NCI-H1436 (cell line): ENCODE results near the gene THY1.
"Not testable (repeated sequence)": the region's sequence is repeated elsewhere in the genome, so short reads cannot be mapped to it uniquely, and the experiment has no call there.

Source experiments
- DNase-seq: peaks from one replicate; lab custom pipeline; 2025; lab: John Stamatoyannopoulos, UW

Gene THY1

DNA sequence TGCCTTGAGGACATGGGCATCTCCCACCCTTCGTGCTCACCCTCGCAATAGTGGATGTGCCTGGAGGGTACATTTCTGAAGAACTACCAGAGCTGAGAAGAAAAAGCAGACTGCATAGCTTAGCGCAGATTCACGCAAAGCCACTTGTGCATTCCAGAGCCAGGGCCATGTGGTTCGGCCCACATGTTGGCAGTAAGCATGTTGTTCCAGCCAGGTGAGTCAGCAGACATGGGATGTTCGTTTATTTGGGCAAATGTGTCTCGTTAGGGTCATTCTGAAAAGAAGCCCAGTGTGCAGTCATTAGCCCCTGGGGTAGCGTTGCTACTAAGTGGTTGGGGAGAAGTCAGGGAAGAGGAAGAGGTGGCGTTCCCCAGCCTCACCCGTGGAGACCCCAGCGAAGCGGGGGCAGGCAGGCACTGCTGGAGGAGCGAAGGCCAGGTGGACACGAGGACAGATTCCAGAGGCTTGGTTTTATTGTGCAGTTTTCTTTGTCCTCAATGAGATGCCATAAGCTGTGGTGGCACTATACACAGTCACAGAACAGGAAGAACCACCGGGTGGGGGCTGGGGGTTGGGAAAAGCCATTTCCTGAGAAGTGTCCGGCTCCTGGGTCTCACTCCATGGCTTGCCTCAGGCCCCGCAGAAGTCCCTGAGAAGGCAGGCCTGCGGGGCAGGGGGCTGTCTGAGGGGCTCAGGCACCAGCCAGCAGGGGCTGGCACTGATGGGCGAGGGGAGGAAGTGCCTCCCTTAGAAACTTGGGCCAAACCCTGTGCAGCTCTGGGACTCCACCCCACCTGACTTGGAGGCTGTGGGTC is 5.0 kb downstream of the THY1 start:
- no peak for DNase-seq

DNA sequence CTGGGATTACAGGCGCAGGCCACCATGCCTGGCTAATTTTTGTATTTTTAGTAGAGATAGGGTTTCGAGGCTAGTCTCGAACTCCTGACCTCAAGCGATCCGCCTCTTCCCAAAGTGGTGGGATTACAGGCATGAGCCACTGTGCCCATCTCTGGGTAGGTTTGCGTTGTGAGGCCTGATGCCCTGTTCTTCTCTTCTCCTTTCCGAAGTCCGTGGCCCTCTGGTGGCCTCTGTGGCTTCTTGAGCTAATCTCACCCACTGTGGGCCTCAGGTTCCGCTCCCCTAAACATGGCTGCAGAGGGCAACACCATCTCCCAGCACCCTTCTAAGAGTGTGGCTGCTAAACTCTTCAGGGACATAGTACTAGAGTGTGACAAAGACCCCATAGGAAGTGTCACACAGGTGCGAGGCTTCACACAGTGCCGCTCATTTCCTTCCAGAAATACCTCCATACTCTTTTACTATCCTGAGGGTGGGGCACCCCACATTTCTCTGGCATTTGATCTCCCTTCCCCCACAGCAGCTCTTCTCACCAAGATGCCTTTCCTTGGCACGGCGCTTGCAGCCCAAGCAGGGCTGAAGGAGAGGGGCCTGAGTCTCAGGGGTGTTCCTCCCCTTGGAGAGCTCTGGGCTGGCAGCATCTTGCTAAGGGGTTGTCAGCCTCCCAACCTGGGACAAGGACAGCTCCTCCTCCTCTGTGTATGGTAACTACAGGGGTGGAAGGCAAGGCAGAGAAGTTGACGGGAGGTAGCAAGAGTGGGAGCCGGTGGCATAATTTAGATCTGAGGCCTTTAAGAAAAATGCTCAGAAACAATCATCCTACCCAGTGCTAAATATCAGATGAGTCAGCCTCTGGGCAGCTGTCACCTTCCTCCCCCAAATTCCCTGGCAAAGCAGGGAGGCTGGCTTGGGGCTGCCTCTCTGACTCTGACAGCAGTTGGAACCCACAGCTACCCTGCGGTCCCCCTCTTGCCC is 6.1 kb downstream of the THY1 start:
- DNase-seq = no peak

DNA sequence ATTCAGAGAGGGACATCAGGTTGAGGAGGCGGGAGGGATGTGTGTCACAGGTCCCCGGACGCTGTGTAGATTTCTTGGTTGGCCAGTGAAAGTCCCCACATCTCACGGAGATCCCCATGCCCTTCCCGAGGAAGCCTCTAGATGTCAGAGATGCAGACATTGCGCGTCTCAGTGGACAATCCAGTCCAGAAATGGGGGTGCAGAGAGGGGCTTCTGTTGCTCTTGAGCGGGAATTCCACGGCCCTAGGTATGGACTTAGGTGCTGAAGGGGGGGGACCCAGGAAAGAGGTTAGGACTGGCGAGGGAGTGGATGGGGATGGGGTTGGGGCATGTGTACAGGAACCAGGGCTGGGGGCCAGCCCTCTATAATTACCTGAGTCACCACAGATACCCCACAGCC is 7.0 kb downstream of the THY1 start:
- no peak for DNase-seq

DNA sequence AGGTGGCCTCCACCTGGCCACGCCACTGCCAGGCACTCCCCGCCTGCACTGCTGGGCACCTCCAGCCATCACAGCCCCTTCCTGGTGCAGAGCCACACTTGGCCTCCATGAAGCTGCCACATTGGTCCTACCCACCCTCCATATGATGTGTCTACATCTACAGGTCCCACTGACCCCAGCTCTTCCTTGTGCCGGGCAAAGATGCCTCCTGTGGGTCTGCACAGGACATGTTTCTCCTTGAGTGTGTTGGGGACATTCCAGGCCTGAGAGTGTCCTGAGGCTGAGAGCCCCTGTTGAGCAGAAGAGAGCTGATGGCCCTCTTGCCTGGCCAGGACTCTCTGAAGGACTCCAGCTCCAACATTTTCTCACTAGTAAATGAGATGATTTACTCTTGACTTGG is 7.5 kb downstream of the THY1 start:
- no peak for DNase-seq

DNA sequence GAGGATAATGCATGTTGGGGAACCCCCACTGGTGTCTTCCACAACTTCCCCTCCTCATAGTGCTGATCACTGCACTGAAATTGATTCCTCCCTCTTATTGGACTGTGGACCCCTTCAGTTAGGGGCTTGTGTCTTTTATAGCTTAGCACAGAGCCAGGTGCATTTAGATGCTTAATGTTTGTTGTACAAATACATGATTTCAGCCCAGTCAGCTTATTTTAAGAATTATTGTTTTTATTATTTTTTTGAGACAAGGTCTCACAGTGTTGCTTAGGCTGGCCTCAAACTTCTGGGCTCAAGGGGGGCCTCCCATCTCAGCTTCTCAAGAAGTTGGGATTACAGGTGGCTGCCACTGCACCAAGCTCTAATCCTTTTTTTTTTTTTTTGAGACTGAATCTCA is 8.2 kb downstream of the THY1 start:
- no peak for DNase-seq

DNA sequence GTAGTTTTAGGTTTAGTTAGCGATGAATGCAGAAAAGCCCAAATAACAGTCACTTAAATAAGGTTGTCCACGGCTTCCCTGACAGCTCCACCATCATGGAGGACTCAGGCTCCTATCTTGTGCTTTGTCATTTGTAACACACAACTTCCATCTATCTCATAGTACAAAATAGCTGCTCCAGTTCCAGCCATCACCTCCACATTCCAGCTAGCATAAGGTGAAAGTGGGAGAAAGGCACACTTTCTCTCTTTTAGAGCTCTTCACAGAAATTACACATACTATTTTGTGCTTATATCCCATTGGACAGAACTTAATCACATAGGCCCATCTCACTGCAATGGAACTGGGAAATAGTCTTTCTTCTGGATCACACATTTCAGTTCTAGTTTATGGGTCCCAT is 8.7 kb downstream of the THY1 start:
- DNase-seq = no peak

DNA sequence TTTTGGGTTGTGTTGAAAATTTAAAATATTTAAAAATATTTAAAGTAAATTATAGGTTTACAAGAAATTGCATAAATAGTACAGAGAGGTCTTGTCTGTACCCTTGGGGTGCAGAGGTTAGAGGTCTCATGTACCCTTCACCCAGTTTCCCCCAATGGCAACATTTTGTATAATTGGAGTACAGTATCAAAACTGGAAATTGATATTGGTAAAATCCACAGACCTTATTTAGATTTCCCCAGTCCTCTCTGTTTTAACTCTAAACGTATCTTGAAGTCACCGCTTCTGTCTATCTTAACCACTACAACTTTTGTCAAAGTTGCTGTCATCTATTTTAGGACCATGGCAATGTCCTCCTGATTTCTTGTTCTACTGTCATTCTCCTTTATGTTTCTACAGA is 10.9 kb downstream of the THY1 start:
- DNase-seq = no peak

DNA sequence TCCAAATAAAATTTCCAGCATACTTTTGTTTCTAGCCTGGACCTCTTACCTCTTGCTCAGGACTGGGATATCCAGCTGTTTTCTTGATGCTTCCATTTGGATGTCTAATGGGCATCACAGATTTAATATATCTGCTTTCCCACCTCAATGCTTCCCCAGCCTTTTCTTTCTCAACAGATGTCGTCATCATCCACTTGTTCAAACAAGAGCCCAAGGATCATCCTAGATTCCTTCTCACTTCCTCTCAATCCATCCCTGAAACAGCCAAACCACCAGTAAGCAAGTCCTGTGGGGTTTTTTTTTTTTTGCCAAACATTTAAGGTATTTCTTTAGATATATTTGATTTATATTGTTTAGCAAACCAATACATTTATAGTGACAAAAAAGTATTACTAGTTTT is 12.5 kb downstream of the THY1 start:
- no peak for DNase-seq

DNA sequence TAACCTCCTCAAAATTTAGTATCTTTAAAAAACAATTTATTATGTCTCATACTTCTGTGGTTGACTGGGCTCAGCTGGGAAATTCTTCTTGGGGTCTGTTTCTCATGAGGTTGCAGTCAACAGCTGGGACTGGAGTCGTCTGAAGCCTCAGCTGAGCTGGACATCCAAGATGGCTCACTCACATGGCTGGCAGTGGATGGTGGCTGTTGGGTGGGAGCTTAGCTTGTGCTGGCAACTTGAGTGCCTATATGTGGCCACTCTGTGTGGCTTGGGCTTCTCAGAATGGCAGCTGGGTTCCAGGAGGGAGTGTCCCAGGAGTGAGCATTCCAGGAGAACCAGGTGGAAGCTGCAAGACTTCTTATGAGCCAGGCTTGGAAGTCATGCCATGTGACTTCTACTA is 13.2 kb downstream of the THY1 start:
- no peak for DNase-seq

DNA sequence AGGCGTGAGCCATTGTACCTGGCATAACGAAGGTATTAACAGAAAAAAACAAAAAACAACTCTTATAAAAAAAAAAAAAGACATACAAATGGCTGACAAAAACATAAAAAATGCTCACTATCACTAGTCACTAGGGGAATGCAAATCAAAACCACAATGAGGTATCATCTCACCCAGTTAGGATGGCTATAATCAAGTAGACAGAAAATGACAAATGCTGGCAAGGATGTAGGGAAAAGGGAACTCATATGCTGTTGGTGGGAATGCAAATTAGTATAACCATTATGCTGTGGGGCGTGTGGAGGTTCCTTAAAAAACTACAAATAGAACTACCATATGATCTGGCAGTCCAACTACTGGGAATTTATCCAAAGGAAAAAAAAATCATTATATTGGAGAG is 17.0 kb downstream of the THY1 start:
- DNase-seq = no peak

DNA sequence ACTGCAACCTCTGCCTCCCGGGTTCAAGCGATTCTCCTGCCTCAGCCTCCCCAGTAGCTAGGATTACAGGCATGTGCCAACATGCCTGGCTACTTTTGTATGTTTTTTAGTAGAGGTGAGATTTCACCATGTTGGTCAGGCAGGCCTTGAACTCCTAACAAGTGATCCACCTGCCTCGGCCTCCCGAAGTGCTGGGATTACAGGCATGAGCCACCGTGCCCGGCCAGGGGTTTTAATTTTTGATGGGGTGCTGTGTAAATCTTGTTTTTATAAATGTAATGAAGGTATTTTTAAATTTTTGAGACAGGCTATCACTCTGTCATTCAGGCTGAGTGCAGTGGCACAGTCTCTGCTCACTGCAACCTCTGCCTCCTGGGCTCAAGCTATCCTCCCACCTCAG is 17.5 kb downstream of the THY1 start:
- not testable (repeated sequence) for DNase-seq

DNA sequence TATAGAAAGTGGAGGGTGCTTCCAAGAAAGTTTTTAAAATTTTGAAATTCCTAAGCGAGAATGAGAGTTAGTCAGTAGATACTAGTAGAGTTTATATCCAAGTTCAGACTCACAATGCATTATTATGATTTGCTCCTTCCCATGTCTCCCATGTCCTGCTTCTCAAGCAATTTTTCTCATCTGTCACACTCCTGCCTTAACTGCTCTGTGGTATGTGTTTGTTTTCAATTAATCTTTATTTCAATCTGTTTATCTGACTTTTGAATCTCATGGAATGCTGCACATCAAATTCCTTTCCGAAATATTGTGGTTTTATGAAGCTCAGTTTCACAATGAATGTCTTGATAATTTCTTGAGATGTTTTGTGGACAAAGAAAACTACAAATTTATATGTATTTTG is 18.1 kb downstream of the THY1 start:
- no peak for DNase-seq

DNA sequence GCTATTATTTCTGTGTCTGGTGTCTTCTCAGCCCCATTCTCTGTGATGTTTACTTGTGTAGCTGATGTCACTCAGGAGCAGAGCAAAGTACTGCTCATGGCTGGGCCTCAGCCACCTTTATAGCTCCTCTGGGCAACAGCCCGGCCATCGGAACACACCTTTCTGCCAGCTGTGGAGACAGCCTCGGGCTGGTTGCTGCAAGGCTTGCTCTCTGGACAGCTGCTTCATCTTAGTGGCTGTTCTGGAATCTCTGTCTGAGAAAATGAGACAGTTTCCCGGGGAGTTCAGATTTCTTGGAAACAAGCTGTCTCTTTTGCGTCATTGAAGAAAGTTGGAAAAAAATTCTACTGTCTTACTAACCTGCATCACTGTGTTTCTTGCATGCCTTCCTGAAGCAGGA is 20.0 kb downstream of the THY1 start:
- DNase-seq = no peak

DNA sequence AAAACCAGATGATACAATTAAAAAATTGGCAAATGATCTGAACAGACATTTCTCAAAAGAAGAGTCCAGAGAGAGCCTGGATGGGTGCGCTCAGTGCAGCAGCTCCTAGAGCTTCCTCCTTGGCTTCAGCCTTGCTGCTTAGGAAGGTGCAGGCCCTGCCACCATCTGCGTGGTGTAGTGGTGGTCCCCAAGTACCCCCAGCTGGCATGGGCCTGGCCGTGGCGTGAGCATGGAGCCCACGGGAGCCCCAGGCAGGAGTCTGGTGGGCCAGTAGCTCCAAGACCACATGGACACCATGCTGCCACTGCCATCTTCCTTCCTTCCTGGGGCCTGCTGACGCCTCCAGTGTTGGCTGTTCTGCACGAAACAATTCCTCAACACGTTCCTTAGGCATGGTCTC is 20.5 kb downstream of the THY1 start:
- no peak for DNase-seq

DNA sequence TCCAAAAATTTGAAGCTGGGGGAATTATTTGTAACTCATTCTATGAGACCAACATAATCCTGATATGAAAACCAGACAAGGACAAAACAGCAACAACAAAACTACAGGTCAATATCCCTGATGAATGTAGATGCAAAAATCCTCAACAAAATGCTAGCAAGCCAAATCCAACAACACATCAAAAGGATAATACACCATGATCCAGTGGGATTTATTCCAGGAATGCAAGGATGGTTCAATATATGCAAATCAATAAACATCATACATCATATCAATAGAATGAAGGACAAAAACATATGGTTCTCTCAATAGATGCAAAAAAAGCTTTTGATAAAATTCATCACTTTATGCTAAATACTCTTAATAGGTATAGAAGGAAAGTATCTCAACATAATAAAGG is 22.1 kb downstream of the THY1 start:
- no peak for DNase-seq

DNA sequence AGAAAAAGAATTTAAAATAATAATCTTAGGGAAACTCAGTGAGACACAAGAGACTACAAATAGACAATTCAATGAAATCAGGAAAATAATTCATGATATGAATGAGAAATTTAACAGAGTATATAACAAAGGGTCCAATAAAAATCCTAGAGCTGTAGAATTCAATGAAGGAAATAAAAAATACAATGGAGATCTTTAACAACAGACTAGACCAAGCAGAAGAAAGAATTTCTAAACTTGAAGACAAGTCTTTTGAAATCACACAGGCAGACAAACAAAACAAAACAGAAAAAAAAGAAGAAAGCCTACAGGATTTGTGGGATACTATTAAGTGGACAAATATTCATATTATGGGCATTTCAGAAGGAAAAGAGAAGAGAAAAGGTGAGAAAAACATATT is 25.2 kb downstream of the THY1 start:
- DNase-seq = no peak

DNA sequence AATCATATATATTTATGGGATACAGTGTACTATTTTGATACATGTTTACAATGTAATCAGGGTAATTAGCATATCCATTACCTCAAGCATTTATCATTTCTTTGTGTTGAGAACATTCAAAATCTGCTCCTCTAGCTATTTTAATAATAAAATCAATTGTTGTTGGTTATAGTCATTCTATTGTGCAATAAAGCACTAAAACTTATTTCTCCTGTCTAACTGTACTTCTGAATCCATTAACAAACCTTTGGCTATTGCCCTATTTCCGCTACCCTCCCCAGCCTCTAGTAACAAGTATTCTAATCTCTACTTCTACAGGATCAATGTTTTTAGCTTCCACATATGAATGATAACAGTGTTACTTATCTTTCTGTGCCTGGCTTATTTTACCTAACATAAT is 26.1 kb downstream of the THY1 start:
- no peak for DNase-seq

DNA sequence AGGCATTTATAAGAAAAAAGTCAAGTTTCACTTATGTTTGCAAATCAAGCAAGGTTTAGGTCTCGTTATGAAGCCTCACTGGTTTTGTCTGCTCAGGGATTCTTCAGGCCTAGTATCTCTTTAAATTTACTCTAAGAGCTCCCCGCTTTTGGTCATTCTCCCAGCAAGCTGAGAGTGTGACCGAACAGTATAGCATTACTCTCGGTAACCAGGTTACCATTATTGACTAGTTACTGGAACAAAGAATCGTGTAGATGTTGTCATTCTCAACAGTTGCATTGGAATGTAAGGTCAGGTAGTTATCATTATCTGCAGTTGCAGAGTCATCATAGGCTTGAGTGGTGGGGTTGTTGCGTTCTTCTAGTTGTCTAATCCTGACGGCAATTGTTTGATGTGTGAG is 31.7 kb downstream of the THY1 start:
- DNase-seq = no peak

DNA sequence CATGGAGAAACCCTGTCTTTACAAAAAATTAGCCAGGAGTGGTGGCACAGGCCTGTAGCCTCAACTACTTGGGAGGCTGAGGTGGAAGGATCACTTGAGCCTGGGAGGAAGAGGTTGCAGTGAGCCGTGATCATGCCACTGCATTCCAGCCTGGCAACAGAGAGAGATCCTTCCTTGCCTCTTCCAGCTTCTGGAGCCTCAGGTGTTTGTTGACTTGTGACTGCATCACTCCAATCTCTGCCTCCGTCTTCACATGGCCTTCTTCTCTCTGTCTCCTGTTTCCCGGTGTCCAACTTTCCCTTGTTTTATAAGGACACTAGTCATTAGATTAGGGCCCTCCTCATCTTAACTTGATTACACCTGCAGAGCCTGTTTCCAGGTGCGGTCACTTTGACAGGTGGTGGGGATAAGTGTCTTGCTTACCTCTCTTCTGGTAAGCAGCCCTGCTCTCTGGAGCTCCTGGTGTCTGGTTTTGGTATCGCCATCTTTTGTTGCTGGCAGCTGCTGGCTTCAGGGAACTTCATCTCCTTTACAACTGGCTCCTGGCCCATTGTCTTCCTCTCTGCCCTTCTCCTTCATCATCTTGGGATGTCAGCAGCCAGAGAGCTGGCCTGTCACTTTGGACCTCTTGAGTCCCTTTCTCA is 33.2 kb downstream of the THY1 start:
- DNase-seq = peak; percentile 45

DNA sequence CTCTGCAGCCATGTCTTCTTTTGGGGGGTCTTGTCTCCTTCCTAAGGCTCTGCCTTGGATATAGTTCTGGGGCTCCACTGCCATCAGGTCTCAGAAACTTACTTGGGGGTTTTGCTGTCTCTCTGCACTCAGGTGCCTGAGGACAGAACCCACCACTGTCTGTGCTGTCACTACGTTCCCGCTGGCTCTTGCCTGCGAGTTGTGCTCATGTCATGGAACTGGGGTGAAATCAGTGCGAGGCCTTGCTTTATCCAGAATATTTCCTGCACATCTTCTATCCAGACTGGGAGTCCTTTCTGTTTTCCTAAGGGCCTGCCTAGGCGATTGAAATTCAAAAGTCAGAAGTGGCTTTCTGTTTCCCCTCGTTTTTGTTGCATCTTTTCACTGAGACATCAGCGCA is 34.9 kb downstream of the THY1 start:
- no peak for DNase-seq

DNA sequence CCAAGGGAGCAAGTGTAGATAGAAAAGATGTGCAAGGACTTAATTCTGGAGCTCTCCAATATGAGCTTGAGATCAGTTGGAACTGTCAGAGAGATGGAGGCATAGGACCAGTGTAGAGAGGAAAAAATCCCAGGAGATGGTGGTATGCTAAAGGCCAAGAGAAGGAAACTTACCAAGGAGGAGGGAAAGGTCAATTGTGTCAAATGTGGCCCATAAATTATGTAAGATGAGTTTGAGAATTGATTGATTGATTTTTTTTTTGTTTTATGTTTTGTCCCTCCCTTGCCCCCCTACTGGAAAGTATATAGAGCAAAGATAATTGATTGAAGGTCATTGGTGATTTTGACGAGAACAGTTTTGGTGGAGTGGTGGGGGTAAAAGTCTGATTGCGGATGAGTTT is 38.6 kb downstream of the THY1 start:
- no peak for DNase-seq

DNA sequence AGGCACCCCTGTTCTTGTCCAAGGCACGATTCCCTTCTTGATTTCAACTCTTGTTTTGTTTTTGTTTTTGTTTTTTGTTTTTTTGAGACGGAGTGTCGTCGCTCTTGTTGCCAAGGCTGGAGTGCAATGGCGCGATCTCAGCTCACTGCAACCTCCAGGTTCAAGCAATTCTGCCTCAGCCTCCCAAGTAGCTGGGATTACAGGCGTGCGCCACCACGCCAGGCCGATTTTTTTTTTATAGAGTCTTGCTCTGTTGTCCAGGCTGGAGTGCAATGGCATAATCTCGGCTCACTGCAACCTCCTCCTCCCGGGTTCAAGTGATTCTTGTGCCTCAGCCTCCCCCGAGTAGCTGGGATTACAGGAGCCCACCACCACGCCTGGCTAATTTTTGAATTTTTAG is 40.5 kb downstream of the THY1 start:
- DNase-seq = not testable (repeated sequence)

DNA sequence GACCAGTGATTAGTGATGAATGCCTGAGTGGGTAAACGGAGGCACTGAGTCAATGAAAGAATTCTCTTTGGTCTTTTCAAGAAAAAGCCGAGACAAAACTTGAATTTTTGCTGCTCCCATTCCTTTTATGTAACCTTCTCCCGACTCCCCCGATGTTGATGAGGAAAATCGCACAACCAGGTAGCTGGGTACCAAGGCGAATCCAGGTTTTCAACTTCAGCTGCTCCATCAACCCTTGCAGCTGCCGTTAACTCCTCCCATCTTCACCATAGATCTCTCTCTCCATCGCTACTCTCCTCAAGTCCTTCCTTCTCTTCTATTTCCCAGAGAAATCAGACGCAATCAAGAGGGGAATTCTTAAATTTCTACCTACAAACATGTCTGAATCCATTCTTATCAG is 40.9 kb downstream of the THY1 start:
- DNase-seq = no peak
